ENCODE measurements around the gene MICAL1.

Gene MICAL1

GRCh38 chr6:109455437-109456110, at the start of gene MICAL1:
MICAL1 (minus strand) TSS chr6:109455772; CDS start chr6:109454196, 1,576 bp downstream.
- FAIRE-seq: no peak

GRCh38 chr6:109503327-109504224, 48.0 kb upstream of the MICAL1 start:
- FAIRE-seq: no peak

- no peak for FAIRE-seq
These were observed 43.4 kb upstream of the MICAL1 start for GRCh38 chr6:109498936-109499335.

- no peak for FAIRE-seq
These were observed 42.5 kb upstream of the MICAL1 start for GRCh38 chr6:109498052-109498451.

GRCh38 chr6:109496036-109496772, 40.6 kb upstream of the MICAL1 start:
- no peak for FAIRE-seq

- no peak for FAIRE-seq
These were observed 38.3 kb upstream of the MICAL1 start for GRCh38 chr6:109493865-109494264.

- FAIRE-seq: no peak
These were observed 35.8 kb upstream of the MICAL1 start for GRCh38 chr6:109491207-109491938.

GRCh38 chr6:109490713-109491112, 35.1 kb upstream of the MICAL1 start:
- no peak for FAIRE-seq

GRCh38 chr6:109488001-109488400, 32.4 kb upstream of the MICAL1 start:
- no peak for FAIRE-seq

GRCh38 chr6:109486068-109486467, 30.5 kb upstream of the MICAL1 start:
- FAIRE-seq: no peak

- FAIRE-seq: no peak
These were observed 29.8 kb upstream of the MICAL1 start for GRCh38 chr6:109485266-109485935.

GRCh38 chr6:109484122-109484521, 28.6 kb upstream of the MICAL1 start:
- FAIRE-seq: no peak

GRCh38 chr6:109483735-109484057, 28.1 kb upstream of the MICAL1 start:
- FAIRE-seq: no peak

- no peak for FAIRE-seq
These were observed 27.5 kb upstream of the MICAL1 start, which contains the start of gene ZBTB24 for GRCh38 chr6:109482905-109483734. ZBTB24 (minus strand) TSS chr6:109483219; CDS start chr6:109482026, 1,193 bp downstream.

- FAIRE-seq: no peak
These were observed 25.5 kb upstream of the MICAL1 start for GRCh38 chr6:109480993-109481480.

- no peak for FAIRE-seq
These were observed 23.5 kb upstream of the MICAL1 start for GRCh38 chr6:109478841-109479624.

- FAIRE-seq: no peak
These were observed 22.7 kb upstream of the MICAL1 start for GRCh38 chr6:109478222-109478805.

GRCh38 chr6:109477725-109478124, 22.2 kb upstream of the MICAL1 start:
- FAIRE-seq: no peak

- FAIRE-seq: no peak
These were observed 21.6 kb upstream of the MICAL1 start for GRCh38 chr6:109477184-109477583.

GRCh38 chr6:109475625-109476024, 20.1 kb upstream of the MICAL1 start:
- FAIRE-seq: no peak

Measured in TTC549 (cell line).